H7 (cell line): ENCODE data around the gene PSME3. TPM values are rescaled to one million over a fixed set of nuclear protein-coding genes. Genes with fewer than 3 reads are reported as not detected.
A peak's percentile ranks its signal among the peaks of the same experiment; 100 is the strongest.

Experiments used
- DNase-seq: peaks from one replicate; pipeline ENCODE4 v3.0.0; 2012
- H3K27me3 ChIP-seq: 2 replicates; pipeline ENCODE4 v1.6.0; 2011; ENCODE audit warnings: mild to moderate bottlenecking, low read length; ENCODE audit not compliant: control insufficient read depth, insufficient read depth
- H3K36me3 ChIP-seq: replicated peaks from 2 replicates; pipeline ENCODE4 v1.5.1; 2011; ENCODE audit warnings: low read length; ENCODE audit not compliant: control insufficient read depth, insufficient read depth
- H3K4me3 ChIP-seq: 2 replicates; pipeline ENCODE4 v1.5.1; 2011; ENCODE audit warnings: low read depth, mild to moderate bottlenecking, control low read depth, low read length, moderate library complexity; ENCODE audit not compliant: insufficient read depth
- total RNA-seq: library from RNA; depleted of rRNA; stranded (reverse); fragments of >200 nt; shearing (Covaris generic); gene quantifications from 2 replicates; pipeline ENCODE4 v1.2.3, GENCODE V29; 2014

The PSME3 gene
- total RNA-seq, 1 experiment from 2014 or later = 121 TPM

DNA sequence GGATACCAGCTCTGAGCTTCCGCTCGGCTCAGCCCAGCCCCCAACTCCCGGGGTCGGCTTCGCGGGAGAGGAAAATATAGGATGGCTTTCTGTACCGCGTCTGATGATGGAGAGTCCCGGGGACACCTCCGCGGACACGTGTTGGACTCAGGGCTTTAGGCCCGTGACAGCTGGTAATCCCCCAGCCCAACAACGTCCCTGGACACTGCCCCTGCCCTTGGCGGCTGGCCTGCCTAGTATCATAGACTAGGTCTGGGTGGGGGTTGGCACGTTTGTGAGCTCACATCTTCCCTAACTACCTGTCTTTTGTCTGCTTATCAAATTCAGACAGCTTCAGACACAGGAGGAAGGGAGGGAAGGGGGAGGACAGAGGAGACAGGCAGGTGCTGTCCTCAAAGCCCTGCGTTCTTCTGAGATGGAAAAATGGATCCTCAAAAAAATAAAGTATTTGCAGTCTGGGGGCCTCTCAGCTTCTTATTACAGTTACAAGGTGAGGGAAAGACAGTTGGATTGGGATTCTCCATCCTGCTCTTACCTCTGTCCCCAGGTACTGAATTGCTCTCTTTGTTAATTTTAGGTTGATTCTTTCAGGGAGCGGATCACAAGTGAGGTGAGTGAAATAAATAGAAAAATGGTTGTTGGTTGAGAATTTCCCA is 698 bp downstream of the PSME3 start:
- no peak for DNase-seq
- no peaks in the 10 kb centered on the region for H3K27me3 ChIP-seq
- H3K36me3 ChIP-seq = peaks cover 25% of the 10 kb centered on the region
- peak overlapping the region; percentile 99 for H3K4me3 ChIP-seq

DNA sequence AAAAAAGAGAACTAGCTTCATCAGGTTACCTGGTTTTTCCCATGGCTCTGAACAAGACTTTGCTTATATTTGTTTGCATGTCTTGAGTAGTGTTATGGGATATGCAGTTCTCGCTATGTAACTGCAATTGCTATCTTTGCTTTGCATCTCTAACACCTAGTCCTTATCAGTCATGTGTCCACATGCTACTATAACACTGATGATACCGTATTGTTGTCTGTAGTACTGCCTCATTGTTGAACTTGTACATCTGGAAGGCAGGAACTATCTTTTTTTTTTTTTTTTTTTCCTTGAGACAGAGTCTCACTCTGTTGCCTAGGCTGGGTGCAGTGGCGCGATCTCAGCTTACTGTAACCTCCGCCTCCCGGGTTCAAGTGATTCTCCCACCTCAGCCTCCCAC is 2.5 kb downstream of the PSME3 start:
- no peak for DNase-seq
- Histone ChIP-seq H3K4me3 (no peak overlapping the region), H3K36me3 (peaks cover 31% of the 10 kb centered on the region), H3K27me3 (no peaks in the 10 kb centered on the region)

DNA sequence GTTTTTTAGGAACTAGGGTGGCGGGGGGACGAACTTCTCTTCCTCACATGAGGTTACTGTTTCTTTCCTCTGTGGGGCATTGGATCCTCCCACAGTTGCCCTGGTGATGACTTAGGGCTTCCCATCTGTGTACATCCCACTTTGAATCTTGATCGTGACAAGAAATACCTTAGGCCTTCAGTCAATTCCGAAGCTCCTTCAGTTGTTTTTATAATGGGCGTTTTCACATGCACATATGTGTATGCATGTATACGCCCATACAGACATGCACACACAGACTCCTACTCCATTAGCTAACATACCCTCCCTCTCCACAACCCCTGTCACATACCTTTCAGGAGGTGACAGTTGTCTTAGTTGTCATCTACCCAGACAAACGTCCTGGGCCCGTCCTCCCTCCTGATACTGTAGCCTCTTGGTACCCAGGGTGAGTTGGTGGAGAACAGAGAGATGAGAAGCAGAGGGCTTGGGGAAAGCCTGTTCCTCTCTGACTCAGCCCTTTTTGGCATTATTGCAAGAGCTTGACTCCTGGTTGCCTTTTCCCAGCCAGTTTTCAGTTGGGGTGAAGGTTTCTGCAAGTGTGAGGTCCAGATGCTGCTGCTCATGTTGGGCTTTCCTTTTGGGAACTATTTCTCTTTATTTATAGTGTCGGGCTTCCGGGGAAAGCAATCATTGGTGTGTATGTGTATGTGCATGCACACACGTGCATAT is 8.9 kb downstream of the PSME3 start:
- no peak overlapping the region for H3K4me3 ChIP-seq
- peaks cover 51% of the 10 kb centered on the region for H3K36me3 ChIP-seq
- no peak for DNase-seq
- no peaks in the 10 kb centered on the region for H3K27me3 ChIP-seq

DNA sequence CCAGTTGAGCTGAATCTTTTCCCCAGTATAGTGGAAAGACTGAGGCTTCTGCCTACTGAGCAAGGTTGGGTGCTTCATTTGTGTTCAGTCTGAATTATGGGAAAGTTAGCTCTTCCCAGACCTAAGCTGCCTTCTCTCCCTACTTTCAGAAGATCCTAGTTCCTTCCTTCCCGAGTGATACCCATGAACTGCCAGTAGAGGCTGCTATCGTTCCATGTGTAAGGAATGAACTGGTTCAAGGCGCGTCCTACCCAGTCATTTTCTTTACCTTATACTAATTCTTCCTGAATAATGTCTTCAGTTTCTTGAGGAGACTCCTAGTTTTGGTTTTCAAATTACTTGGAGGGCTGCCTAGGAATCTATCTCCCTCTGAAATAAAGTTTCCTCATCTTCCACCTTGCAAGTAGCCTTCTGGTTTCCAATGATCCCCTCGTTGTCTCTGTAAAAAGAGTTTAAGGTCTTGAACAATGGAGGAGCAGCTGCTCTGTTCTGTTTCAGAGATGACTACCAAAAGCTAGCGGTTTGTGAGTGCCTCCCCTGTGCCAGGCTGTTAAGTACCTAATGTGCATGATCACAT is 10.2 kb downstream of the PSME3 start:
- DNase-seq = peak; percentile 91
- Histone ChIP-seq H3K36me3 (peaks cover 42% of the 10 kb centered on the region), H3K4me3 (no peak overlapping the region), H3K27me3 (no peaks in the 10 kb centered on the region)

DNA sequence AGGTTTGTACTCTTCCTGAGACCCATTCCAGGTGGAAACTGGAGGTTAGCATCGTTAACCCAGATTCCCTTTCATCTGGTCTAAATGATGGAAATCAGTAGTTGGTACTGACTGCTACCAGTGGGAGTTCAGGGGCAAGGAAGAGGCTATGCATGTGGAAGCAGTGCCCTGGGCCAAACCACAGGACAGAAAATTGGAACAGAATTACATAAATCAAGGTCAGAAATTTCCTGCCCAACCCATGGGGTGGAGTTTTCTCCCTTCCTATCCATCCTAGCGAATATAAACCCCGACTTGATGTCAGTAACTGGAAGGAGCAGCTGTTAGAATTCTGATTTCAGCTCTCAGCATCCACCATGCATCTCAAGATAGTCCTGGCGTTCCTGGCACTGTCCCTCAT is 11.1 kb downstream of the PSME3 start, which contains the start of gene AOC2:
Gene AOC2, plus strand, starts transcription at position 310 of the 400 bp plus-strand sequence. Its CDS starts 47 bp downstream, at position 357.
- Histone ChIP-seq H3K27me3 (no peaks in the 10 kb centered on the region), H3K4me3 (no peak within 1 kb of the TSS), H3K36me3 (peaks cover 33% of the 10 kb centered on the region)
- DNase-seq = no peak

DNA sequence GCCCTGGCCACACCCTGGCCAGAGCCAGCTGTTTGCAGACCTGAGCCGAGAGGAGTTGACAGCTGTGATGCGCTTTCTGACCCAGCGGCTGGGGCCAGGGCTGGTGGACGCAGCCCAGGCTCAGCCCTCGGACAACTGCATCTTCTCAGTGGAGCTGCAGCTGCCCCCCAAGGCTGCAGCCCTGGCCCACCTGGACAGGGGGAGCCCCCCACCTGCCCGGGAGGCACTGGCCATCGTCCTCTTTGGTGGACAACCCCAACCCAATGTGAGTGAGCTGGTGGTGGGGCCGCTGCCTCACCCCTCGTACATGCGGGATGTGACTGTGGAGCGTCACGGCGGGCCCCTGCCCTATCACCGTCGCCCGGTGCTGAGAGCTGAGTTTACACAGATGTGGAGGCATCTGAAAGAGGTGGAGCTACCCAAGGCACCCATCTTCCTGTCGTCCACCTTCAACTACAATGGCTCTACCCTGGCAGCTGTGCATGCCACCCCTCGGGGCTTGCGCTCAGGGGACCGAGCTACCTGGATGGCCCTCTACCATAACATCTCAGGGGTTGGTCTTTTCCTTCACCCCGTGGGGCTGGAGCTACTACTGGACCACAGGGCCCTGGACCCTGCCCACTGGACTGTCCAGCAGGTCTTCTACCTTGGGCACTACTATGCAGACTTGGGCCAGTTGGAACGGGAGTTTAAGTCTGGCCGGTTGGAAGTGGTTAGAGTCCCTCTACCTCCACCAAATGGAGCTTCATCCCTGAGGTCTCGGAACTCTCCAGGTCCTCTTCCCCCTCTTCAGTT is 11.8 kb downstream of the PSME3 start:
- Histone ChIP-seq H3K27me3 (no peaks in the 10 kb centered on the region), H3K36me3 (peaks cover 31% of the 10 kb centered on the region), H3K4me3 (no peak overlapping the region)
- peak; percentile 35 for DNase-seq

DNA sequence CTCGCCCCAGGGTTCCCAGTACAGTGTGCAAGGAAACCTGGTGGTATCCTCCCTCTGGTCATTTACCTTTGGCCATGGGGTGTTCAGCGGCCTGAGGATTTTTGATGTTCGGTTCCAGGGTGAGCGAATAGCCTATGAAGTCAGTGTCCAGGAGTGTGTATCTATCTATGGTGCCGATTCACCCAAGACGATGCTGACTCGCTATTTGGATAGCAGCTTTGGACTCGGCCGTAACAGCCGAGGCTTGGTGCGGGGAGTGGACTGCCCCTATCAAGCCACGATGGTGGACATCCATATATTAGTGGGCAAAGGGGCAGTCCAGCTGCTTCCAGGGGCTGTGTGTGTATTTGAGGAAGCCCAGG is 12.3 kb downstream of the PSME3 start:
- DNase-seq = peak; percentile 19
- no peak overlapping the region for H3K4me3 ChIP-seq
- peaks cover 31% of the 10 kb centered on the region for H3K36me3 ChIP-seq
- H3K27me3 ChIP-seq = no peaks in the 10 kb centered on the region

DNA sequence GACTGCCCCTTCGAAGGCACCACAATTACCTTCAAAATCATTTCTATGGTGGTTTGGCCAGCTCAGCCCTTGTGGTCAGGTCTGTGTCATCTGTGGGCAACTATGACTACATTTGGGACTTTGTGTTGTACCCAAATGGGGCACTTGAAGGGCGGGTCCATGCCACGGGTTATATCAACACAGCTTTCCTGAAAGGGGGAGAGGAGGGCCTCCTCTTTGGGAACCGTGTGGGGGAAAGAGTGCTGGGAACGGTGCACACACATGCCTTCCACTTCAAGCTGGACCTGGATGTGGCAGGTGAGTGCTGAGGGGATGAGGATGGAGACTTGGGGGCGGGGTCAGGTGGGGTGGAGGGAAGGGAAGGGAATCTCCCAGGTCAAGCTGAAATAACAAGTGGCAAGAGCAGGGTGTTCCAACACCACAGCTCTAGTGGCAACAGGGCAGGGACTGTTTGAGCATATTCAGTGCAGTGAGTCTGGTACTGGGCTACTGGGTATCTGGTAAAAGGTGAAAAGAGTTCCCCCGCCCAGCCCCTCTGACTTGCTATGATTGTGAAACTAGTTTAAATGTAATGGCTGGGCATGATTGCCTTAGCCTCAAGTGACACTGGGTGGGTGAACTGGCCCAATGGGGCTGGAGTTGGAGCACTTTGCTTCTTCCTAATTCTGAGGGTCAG is 12.9 kb downstream of the PSME3 start:
- H3K4me3 ChIP-seq = no peak overlapping the region
- no peaks in the 10 kb centered on the region for H3K27me3 ChIP-seq
- H3K36me3 ChIP-seq = peaks cover 31% of the 10 kb centered on the region
- no peak for DNase-seq

DNA sequence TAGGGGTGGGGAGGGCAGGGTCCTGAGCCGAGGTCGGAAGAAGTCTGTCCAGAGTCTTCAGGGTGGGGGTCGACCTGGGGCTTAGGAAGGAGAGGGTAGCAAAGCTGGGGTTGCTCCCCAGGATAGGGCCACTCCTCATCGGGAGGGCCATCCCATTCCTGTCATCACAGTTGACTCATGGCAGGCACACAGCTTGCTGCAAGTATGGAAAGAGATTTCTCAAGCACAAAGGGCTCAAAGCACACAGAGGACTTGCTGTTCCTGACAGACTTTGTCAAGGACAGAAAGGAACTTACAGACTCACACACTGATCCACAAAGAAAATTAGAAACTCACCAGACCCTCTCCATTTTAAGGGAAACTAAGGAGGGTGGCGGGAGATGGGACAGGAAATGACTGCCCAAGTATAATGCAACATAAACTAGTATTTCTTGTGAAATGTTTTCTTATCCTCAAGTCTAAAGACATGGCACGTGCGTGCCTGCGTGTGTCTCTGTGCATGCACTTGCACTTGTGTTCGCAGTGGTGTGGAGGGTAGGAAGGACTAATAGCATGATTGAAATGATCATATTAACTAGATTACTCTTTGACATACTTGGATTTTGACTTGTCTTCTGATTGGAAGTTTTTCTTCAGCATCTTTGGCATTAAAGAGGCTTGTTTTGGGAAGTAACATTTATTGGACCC is 13.5 kb downstream of the PSME3 start:
- Histone ChIP-seq H3K27me3 (no peaks in the 10 kb centered on the region), H3K36me3 (peaks cover 25% of the 10 kb centered on the region), H3K4me3 (no peak overlapping the region)
- DNase-seq = no peak

DNA sequence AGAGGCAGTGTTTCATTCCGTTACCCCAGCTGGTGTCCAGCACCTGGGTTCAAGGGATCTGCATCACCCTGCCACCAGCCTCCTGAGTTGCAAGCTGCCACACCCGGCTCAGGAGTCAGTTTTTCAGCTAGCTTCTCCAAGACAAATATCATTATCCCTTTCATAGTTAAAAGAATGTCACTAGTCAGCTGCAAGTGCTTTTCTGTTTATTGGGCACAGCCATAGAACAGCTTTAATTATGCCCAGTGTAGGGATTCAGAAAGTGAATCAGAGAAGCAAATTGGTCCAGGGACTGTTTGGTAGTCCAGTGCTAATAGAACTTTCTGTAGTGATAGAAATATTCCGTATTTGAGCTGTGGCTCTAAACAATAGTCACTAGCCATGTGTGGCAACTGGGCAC is 14.9 kb downstream of the PSME3 start:
- no peak for DNase-seq
- H3K36me3 ChIP-seq = peaks cover 19% of the 10 kb centered on the region
- H3K27me3 ChIP-seq = no peaks in the 10 kb centered on the region

DNA sequence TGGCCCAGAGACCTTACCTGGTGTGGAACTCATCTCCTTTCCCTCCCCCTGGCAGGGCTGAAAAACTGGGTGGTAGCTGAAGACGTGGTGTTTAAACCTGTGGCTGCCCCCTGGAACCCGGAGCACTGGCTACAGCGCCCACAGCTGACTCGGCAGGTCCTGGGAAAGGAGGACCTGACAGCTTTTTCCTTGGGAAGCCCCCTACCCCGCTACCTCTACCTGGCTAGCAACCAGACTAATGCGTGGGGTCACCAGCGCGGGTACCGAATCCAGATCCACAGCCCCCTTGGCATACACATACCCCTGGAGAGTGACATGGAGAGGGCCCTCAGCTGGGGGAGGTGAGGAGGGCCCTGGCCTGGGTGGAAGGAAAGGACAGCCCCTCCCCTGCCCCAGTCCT is 15.8 kb downstream of the PSME3 start:
- no peaks in the 10 kb centered on the region for H3K27me3 ChIP-seq
- DNase-seq = no peak
- H3K36me3 ChIP-seq = peaks cover 12% of the 10 kb centered on the region
- H3K4me3 ChIP-seq = no peak overlapping the region

More for the DNA sequence above, 14.9 kb downstream of the PSME3 start:
- no peak overlapping the region for H3K4me3 ChIP-seq

DNA sequence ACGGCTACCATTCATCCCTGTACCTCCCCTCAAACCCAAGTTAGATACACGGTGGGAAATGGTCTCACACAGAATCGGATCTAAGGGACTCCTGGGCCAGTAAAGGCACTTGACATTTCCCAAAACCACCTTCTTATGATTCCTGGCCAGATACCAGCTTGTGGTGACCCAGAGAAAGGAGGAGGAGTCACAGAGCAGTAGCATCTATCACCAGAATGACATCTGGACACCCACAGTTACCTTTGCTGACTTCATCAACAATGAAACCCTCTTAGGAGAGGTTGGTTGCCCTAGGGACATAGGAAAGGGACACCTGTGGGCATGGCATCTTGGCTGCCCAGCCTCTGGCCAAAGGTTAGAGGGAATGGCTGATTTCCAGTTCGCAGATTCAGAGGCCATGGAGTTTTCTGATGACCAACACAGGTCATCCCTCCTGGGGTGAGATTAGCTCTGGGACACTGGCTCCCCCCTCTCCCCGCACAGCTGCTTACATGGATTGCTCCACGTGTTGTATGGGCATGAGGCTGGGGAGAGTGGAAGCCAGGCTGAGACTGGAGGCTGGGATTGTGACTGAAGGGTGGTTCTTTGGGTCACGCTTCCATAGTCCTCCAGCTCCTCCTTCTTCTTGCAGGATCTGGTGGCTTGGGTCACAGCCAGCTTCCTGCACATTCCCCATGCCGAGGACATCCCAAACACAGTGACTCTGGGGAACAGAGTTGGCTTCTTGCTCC is 16.4 kb downstream of the PSME3 start:
- no peak for DNase-seq
- H3K4me3 ChIP-seq = no peak overlapping the region
- H3K27me3 ChIP-seq = no peaks in the 10 kb centered on the region
- peaks cover 6% of the 10 kb centered on the region for H3K36me3 ChIP-seq

DNA sequence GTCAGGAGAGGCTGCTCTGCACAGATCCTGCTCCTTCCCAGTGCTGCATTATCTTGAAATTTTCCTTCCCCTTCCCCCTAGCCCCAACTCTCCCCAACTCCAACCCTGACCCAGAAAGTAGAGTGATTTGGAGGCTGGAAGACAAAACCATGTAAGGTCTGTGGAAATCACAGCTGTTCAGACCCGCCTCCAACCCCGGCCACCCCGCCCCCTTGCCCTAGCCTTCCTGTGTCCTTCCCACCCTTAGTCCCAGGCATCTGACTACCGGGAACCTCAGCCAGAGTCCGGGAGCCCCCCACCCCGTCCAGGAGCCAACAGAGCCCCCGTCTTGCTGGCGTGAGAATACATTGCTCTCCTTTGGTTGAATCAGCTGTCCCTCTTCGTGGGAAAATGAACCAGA is 17.8 kb downstream of the PSME3 start, which contains the start of gene AOC3:
Gene AOC3, plus strand, starts transcription at position 246 of the 400 bp plus-strand sequence. Its CDS starts 145 bp downstream, at position 391.
- Histone ChIP-seq H3K4me3 (no peak within 1 kb of the TSS), H3K36me3 (no peaks in the 10 kb centered on the region), H3K27me3 (no peaks in the 10 kb centered on the region)
- peak; percentile 72 for DNase-seq
